HG02981 (cell line): ENCODE results near the gene CADM4.
"Not testable (repeated sequence)": the region's sequence is repeated elsewhere in the genome, so short reads cannot be mapped to it uniquely, and the experiment has no call there.

Experiments
- ATAC-seq: cut with Tn5 transposase; IDR thresholded peaks from one replicate; pipeline ENCODE4 v1.9.1; 2021; ENCODE audit warnings: mild to moderate bottlenecking, moderate library complexity; ENCODE audit not compliant: unreplicated experiment

Gene CADM4

GRCh38 chr19:43664018-43664417 lies 24.4 kb upstream of the CADM4 start:
- ATAC-seq: no peak

GRCh38 chr19:43662487-43662886 lies 22.8 kb upstream of the CADM4 start:
- no peak for ATAC-seq

DNA sequence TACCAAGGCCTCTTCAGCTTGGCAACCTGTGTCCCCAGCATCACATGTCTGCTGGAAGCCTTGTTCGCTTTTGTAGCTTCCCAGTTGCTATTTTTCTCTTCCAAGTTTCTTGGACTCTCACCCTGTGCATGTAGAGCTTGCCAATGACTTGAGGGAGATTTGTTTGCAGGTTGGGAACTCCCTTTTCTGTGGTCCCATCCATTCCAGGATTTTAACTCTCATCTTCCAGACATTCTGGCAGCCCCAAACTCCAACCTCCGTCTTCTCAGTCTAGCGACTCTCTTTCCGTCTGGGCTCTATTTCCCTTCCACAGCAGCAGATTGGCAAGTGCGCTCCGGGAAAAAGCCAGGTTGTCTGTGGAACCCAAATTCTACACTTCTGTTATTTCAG lies 21.3 kb upstream of the CADM4 start:
- no peak for ATAC-seq

- ATAC-seq: no peak
Observed at GRCh38 chr19:43660301-43660970, 20.8 kb upstream of the CADM4 start.

DNA sequence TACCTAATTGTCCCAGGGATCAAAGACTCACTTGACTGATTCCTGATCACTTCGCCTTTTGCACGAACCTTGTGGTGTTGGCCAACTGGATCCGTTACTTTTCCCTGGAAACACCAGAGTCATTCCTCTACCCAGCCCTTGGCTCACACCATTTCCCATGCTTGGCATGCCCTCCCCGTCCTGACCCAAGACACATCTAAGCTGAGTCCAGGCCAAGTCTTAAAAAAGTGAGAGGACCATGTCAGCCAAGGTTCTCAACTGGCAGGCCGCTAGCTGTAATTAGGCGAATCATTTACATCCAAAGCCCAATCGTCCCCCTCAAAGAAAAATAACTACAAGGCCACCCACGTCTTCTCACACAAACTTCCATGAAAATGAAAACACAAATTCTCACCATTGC lies 18.8 kb upstream of the CADM4 start:
- no peak for ATAC-seq

- no peak for ATAC-seq
Observed at GRCh38 chr19:43658001-43658400, 18.4 kb upstream of the CADM4 start.

GRCh38 chr19:43656436-43656835 lies 16.8 kb upstream of the CADM4 start:
- no peak for ATAC-seq

DNA sequence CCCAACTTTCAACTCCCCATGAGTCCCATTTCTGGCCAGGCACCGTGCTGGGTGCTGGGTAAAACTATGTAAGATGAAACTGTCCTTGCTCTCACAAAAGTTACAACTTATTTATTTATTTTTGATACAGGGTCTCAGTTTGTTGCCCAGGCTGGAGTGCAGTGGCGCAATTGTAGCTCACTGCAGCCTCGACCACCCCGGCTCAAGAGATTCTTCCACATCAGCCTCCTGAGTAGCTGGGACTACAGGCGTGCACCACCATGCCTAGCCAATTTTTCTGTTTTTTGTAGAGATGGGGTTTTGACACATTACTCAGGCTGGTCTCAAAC lies 12.9 kb upstream of the CADM4 start:
- ATAC-seq: no peak

DNA sequence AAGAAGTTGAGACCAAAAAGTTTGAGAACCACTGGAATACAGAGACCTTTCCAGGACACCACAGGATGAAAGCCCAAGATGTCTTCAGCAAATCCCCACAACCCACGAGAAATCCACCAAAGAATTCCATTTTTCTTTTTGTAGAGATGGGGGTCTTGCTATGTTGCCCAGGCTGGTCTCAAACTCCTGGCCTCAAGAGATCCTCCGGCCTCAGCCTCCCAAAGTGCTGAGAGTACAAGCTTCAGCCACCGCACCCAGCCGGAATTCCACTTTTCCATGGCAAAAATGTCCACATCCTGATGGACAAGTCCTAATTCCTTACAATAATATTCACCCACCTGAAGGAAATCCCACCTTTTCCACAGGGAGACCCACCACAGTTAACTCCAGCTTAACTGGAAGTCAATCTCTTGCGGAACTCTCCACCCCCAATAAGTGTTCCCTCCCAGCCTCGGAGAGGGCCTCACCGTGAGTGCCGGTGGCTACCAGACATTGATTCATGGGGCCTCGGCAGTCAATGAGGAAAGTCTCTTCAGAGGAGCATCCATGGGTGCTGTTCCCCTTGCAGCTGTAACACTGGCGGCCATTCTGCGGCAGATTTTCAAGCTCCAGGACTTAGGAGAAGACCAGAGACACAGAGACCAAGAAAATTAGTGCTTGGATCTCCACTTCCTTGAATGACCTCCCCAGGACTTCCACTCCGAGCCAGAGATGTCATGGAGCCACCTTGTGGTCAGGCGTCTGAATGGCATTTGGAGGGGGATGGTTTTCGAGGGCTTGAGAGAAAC lies 12.3 kb upstream of the CADM4 start:
- ATAC-seq: no peak

GRCh38 chr19:43650276-43650675 lies 10.6 kb upstream of the CADM4 start:
- ATAC-seq: not testable (repeated sequence)

DNA sequence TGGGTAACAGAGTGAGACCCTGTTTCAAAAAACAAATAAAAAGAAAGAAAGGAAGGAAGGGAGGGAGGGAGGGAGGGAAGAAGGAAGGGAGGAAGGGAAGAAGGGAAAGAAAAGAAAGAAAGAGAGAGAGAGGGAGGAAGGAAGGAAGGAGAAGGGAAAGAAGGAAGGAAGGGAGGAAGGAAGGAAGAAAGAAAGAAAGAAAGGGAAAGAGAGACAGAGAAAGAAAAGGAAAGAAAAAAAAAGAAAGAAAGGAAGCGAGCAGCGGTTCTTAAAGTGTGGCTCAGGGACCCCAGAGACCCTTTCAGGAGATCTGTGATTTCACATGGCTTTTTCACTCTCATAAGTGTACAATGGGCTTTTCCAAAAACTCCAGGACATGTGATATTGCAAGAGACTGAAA lies 9.9 kb upstream of the CADM4 start:
- ATAC-seq: no peak

- ATAC-seq: no peak
Observed at GRCh38 chr19:43648633-43649032, 9.0 kb upstream of the CADM4 start.

- no peak for ATAC-seq
Observed at GRCh38 chr19:43644181-43644580, 4.5 kb upstream of the CADM4 start.

DNA sequence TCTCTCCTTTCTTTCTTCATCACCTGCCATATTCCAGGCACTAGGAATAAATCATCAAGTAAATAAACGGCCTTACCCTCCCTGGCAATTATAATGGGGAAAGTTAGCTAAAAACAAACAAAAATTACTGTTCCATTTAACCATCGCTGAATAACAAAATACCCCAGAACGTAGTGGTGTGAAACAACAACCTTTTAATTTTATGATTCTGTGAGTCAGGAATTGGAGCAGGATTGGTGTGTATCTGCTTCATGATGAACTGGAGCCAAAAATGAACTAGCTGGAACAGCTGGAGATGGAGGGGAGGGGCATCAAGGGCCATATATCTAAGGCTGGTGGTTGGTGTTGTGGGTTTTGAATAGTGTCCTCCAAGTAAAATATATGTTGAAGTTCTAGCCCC lies 3.7 kb upstream of the CADM4 start:
- no peak for ATAC-seq

GRCh38 chr19:43642531-43642930 lies 2.9 kb upstream of the CADM4 start:
- ATAC-seq: no peak

DNA sequence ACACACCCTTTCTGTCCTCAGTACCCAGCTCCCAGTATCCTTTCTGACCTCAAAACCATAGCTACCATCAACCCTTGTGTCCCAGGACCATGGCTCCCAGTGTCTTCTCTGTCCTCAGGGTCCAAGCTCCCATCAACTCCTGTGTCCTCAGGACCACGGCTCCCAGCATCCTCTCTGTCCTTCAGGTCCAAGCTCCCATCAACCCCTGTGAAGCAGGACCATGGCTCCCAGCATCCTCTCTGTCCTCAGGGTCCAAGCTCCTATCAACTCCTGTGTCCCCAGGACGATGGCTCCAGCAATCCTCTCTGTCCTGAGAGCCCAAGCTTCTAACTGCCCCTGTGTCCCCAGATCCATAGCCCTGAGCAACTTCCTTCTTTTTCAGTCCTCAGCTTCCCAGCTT lies 1.7 kb upstream of the CADM4 start:
- ATAC-seq: no peak

- ATAC-seq: no peak
Observed at GRCh38 chr19:43640424-43640757, 741 bp upstream of the CADM4 start.

- ATAC-seq: no peak
Observed at GRCh38 chr19:43638995-43639518, 593 bp downstream of the CADM4 start.

DNA sequence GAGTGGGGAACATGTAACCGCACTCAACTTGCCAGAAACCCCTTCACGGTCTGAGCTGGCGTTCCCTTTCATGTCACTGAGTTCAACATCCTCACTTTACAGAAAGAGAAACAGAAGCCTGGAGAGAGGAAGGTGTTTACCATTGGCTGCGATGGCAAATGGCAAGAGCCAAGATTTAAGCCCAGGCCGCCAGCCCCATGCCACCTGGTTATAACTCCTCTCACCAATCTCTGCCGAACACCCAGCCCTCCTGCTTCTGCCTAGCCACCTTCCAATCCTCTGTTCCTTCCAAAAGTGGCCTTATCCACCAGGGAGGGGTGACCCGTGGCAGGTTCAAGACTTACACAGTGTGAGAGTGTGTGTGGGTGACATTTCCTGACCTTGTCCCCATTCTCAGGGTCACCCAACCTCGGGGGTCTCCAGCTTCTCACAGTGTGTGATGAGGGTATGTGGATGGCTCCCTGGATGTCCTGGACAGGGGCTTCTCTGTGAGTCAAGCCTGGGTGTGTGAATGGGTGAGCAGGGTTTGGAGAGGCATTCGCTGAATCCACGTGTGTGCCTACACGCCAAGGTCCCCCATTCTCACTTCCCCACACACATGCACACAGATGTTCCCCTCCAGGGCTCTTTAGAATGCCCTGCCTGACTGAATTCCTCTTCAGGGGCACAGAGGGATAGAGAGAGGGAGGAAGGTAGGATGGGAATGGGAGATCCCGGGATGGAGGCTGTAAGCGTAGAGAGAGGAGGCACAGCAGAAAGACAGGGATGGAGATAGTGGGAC lies 1.2 kb downstream of the CADM4 start:
- no peak for ATAC-seq

GRCh38 chr19:43636121-43636683 lies 3.4 kb downstream of the CADM4 start:
- no peak for ATAC-seq

DNA sequence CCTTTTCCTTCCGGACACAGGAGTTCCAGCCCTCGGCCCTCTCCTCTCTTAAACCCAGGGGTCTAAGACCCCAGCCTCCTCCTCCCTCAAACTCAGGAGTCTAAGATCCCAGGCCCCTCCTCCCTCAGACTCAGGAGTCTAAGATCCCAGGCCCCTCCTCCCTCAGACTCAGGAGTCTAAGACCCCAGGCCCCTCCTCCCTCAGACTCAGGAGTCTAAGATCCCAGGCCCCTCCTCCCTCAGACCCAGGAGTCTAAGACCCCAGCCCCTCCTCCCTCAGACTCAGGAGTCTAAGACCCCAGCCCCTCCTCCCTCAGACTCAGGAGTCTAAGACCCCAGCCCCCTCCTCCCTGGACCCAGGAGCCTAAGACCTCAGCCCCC lies 4.1 kb downstream of the CADM4 start:
- not testable (repeated sequence) for ATAC-seq
